ENCODE results near the gene KRT73.
A peak's percentile ranks its signal among the peaks of the same experiment; 100 is the strongest.
"Not testable (repeated sequence)": the region's sequence is repeated elsewhere in the genome, so short reads cannot be mapped to it uniquely, and the experiment has no call there.

Gene KRT73

DNA sequence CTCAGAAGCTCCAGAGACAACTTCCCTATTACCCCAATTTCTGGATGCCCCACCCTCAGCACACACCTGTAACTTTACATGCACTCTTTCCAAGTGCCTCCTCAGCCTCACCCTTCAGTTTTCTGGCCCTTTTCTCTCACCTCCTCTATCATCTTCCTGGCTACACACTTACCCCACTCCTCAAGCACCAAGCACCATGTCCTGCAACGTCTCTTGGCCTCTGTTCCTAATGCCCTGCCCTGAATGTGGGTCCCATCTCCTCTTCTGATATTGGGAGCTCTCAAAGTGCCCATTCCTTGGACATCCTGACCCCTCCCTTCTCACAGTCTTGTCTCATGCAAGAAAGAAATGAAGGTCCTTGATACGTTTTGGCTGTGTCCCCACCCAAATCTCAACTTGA, 18.3 kb downstream of the KRT73 start:
- DNase-seq = no peak

DNA sequence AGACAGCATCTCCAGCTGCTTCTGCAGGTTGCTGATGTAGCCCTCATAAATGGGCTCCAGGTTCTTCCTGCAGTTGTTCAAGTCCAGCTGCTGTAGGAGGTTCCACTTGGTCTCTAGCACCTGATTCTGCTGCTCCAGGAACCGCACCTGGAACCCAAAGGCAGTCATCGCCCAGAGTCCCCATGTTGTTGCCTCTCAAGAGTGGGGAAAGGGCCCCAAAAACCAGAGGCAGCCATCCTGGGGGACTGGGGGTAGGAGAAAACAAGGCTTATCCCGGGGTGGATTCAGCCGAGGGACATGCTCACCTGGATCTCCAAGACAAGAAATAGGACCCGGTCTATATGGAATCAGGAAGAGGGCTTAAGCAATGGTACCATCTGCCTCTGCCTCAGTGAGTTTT, 19.4 kb downstream of the KRT73 start:
- DNase-seq = no peak

DNA sequence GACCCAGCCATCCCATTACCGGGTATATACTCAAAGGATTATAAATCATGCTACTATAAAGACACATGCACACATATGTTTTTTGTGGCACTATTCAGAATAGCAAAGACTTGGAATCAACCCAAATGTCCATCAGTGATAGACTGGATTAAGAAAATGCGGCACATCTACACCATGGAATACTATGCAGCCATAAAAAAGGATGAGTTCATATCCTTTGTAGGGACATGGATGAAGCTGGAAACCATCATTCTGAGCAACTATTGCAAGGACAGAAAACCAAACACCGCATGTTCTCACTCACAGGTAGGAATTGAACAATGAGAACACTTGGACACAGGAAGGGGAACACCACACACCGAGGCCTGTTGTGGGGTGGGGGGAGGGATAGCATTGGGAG, 24.1 kb downstream of the KRT73 start:
- not testable (repeated sequence) for DNase-seq

DNA sequence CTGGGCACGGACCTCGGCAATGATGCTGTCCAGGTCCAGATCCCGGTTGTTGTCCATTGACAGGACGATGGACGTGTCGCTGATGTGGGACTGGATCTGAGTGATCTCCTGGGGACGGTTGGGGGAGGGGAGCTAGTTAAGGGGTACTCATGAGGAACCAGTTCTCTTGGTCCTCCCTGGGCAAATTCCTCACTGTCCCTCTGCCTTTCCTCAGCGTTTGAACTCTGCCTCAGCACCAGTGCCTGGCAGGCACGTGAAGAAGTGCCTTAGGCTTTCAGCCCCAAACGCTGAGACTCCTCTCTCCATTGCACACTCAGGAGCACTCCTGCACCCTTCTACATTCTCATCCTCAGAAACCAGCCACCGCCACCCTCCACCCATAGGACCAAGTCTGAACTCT, 26.8 kb downstream of the KRT73 start:
- no peak for DNase-seq

DNA sequence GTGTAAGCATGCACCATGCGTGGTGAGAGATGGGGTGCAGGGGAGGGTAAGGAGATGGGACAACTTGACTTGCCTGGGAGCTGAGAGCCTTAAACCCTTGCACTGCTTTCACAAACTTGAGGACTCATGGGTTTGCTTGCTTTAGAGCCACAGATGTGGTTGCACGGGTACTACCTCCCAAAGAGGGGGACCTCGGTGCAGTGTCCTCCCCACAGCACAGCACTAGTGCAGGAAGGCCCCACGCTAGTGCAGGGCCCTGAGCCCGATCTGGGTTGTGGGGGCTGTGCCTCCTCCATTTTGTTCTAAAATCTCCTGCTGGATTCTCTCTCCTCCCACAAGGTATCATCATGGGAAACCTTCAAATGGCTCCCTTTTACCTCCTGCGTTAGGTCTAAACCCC, 28.3 kb downstream of the KRT73 start:
- no peak for DNase-seq

DNA sequence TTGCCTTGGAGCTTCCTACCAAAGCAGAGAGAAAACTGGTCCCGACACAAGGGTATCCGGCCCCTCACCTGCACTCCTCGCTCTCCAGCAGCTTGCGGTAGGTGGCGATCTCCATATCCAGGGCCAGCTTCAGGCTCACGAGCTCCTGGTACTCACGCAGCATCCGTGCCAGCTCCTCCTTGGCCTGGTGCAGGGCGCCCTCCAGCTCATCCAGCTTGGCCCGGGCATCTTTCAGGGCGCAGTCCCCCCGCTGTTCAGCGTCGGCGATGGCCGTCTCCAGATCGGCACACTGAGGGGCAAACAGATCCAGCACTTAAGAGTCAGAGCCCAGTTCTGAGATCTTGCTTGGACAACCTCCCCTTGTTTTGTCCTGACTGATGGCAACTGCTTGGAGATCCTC, 30.8 kb downstream of the KRT73 start:
- DNase-seq = no peak

DNA sequence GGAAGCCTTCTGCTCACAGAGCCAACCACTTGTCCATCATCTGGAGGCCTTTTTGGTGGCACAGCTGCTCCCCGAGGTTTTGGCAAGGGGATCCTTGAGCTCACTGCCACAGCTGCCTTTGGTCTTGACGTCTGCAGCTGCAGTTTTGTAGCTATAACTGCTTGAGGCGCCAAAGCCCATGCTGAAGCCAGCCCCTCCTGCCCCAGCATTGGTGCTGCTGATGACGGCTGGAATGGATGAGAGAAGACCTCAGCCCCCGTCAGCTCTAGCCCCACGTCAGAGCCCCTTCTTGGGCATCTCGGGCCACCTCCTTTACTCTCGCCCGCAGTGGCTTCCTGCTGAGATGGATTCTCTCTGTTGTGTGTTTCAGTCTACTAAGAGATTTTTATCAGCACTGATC, 32.4 kb downstream of the KRT73 start:
- peak; percentile 65 to 95 (median 76) for DNase-seq

DNA sequence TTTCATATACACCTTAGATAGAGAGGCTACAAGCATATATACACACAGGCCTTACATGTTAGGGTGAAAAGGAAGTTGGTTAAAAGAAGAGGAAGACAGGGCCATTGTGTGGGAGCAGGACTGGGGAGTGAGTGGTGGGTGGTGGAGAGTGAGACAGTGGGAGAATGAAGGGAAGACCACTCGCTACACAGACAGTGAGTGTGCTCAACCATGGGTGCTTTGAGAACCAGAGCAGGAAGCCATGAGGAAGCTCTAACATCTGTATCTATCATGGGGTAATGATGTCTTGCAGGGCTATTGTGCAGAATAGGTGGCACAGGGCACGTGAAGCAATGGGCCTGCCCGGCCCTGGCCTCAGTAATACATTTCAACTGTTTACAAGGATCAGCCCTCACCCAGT, 33.3 kb downstream of the KRT73 start:
- DNase-seq = no peak

DNA sequence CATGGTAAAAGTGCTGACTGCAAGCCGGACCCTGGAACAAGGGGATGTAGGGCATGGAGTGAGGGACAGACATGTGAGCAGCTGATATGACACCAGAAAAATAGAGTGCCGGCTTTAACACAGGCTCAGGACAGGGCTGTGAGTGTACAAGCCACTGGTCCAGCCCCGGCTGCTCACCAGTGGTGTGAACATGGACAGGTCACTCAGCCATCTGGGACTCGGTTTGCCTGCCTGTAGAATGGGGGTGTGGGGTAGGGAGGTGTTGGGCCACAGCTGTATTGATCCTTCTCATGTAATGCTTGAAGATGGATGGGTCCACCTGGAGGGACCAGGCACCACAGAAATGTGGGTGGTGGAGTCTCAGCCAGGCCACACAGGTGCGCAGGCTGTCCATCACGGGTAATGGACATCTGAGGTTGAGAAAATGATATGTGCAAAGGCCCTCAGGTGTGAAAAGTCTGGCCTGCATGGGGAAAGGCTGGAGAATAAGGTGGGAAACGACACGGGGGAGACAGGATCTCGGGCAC, 34.1 kb downstream of the KRT73 start:
- DNase-seq = no peak

DNA sequence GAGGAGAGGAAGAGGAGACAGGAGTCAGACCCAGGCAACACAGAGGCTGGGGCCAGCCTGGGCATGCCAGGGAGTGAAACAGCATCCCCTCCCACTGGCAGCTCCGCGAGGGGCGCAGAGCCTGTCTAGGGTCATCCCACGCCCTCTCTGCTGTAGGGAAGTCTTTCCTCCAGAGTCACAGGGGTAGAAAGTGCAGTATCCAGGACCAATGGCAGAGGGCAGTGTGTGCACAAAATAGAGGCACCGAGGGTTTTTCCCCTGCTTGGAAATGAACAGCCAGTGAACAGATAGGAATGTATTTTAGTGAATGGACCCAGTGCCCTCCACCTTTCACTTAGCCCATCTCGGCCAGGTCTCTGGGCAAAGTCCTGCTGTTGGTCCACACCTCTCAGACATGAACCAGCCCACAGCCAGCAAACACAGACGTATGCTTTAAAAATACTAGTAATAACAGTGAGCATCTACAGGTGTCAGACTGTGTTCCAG, 35.3 kb downstream of the KRT73 start:
- peak; percentile 46 to 84 (median 60) for DNase-seq

DNA sequence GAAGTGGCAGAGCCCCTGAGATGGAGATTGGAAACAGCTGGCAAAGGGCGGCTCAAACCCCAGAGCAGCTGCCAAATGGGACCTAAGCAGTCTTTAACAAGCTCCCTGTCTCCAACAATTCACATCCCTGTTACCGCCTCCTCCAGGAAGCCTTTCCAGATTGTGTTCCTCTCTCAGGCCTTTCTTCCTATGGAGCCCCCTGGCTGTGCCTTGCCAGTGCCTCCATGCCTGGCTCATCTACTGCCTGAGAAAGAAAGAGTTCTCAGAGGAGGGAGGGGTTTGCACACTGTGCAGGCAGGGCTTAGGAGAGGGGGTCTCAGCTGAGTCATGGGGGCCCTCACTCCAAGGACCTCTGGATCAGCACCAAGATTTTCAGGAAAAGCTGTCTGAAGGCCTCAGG, 35.9 kb downstream of the KRT73 start:
- no peak for DNase-seq

DNA sequence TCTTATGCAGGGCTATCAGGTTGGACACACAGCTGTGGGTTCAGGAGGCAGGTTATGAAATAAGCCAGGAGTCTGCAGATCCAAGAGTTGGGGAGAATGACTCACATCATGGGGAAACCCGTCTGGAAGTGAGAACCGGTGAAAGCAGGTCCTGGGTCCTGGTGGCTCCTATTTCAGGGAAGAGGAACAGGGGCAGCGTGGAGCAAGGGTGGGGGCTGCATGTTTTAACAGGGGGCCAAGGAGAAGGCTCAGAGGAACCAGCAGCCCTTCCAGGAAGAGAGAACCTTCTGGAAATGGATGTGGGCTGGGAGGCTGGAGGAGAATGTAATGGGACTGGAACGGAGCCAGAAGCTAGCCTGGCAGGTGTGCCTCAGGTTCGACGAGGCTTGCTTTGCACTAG, 36.9 kb downstream of the KRT73 start:
- DNase-seq = no peak

DNA sequence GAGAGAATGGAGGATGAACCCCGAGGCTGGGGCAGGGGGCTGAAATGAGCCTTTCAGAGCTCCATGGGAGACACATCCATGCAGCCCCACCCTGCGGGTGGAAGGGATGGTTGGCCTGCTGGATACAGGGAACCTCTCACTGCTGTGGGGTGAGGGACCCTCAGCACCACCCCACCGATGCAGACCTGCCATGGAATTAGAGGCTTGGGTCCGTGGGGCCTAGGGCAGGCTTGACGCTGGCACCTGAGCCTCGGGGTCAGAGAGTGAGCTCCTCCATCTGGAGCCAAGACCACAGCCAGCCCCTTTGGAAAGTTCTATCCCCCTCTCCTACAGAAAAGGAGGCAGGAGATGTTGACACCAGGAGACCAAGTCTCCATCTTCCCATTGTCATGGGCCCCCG, 37.3 kb downstream of the KRT73 start:
- no peak for DNase-seq

DNA sequence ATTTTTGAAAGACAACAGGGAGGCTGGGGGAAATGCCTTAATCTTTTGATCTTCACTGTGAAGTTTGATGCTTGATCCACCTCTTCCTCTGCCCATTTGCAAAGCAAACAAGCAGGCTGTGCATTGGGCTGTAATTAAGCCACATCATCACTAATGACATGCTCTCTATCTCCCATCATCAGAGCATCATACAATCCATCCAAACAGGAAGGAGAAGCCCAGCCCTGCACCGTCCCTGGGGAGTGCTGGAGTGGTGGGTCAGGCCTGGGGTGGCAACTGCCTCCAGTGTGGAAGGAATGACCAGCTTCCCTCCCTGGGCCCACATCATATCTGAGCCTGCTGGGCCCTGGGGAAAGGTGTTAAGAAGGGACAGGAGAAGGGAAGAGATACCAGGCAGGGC, 37.9 kb downstream of the KRT73 start:
- no peak for DNase-seq

DNA sequence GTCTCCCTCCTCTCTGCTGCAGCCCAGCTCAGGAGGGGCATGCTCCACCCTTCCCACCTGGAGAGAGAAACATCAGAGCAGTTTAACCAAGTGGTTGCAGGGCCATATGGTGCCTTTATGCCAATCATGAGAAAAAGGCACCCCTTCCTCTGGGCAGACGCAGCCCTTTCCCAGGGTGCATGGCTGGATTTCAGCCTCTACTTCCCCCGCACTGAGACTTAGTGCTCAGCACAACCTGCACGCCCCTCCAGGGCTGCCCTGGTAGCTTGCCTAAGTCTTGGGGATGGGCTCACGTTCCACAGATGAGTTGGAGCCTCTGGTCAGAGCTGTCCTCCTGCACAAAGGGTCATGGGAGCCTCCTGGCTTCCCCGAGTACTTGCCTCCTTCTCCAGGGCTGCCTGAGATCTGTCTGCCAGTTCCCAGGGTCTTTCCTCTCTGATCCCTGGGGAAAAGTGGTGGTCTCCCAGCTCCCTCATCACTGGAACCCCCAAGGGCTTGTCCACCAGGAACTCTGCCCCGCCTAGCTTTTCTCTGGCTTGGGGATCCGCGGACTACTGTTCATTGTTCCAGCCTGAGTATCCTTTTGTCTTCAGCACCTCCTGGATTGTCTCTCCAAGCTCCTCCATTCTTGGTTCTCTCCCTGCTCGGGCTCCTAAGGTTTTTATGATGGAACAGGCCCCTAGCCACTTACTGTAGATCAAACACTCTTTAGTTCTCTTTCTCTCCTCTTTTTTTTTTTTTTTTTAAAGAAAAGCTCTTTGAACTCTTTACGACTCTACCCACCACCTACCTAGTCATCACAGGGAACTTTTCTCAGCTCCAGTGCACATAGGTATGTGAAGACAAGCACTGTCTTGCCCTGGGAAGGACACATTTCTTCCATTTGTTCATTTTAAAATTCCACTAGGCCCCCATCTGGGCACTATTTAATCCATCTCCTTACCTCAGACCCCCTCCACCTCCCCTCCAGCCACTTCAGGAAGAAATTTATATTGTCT, 38.6 kb downstream of the KRT73 start:
- DNase-seq = peak in 1 of 6 experiments; percentile 10

DNA sequence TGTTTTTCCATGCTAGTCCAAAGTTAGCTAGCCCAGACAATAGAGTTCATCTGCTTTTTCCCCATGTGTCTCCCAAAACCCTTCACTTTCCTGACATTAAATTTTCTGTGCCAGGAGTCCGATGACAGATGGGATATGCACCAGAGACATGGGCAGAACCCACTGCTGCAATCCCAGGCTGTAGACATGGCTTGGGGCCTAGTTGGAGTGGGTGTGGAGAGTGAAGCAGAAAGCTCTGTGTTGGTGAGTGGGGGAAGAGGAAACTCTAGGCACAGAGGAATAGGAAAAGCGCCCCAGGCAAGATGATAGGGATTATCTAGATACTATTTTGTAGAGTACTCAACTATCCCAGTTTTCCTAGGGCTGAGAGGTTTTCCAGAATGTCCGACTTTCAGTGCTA, 39.9 kb downstream of the KRT73 start:
- no peak for DNase-seq

DNA sequence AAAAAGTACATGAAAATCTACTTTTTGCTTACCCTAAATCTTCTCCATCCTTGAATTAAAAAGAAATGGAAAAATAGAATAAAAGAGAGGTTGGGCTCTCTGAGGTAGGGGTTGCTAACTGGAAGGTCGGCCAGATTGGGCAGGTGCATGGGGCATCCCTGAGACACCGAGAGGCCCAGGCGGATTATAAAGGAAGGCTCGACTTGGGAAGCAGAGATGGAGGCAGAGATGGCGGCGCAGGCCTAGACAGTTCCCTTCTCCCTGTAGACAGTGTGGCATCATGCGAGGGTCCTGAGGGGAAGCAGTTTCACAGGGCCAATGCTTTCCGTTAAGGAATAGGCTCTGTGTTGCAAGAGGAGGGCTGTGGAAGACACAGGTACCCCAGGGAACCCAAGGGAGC, 41.0 kb downstream of the KRT73 start:
- DNase-seq = no peak

DNA sequence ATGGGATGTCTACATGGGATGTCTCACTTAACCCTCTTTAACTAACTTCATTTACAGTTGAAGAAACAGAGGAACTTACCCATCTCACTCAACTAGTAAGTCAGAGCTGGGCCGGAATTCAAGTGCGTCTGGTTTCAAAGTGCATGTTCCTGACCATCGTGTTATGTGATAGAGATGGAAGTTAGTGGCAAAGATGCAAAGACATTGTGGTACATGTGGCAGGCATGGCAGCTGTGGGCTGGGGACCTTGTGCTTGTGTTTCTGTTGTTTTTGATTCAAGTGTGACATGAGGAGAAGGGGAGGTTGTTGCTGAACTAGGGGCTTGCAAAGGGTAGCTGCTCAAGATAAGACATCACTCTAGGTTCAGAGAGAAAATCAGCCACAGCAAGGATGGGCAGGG, 42.4 kb downstream of the KRT73 start:
- no peak for DNase-seq

DNA sequence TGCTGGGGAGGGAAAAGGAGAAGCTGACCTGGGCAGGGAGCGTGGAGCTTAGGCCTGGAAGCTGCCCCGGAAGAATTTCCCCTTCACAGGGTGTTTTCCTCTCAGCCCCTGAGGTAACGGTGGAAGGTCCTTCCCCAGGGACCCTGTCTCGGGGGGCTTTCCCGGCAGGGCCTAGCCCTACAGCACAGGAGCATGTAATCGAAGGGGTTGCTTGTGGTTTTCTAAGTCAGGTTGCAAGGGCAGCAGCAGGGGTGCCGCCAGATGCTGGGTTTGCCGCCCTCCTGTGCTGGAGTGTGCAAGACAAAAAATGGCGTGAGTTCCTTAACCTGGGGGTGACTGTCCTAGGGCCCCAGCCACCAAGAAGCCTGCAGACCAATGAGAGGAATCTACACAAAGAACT, 43.1 kb downstream of the KRT73 start:
- no peak for DNase-seq

DNA sequence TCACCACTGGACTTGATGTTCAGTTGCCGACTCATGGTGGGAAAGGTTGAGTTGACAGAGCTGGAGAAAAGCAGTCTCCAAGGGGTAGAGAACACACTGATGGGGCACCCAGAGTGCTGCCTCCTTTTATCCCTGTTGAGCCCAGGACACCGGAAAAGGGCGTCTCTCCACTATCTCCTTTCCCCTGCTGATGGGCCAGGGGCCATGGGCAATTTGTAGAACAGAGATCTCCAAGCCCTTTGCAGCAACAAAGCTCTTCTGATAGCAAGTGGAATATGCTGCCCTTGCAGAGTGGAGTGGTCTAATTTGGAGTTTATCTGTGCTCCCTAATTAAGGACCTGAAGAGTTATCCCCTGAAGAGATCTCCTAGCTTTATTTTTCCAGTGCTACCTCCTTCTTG, 44.6 kb downstream of the KRT73 start, which contains the start of gene KRT74:
KRT74 (minus strand) TSS at position 101 of the 400 bp plus-strand sequence; CDS start at position 35, 66 bp downstream.
- no peak for DNase-seq

DNA sequence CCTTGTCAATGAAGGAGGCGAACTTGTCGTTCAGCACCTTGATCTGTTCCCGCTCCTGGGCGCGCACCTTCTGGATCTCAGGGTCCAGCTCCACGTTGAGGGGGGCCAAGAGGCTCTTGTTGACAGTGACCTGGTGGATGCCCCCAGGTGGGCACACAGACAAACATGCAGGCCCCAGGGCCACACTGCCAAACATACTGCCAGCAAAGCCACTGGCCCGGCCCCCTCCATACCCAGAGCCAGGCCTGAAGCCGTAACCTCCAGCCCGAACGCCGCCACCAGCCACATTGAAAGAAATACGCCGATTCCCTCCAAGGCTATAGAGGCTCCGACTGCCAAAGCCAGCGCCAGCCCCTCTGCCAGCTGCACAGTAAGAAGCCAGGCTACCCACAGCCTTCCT, 45.1 kb downstream of the KRT73 start:
- no peak for DNase-seq

DNA sequence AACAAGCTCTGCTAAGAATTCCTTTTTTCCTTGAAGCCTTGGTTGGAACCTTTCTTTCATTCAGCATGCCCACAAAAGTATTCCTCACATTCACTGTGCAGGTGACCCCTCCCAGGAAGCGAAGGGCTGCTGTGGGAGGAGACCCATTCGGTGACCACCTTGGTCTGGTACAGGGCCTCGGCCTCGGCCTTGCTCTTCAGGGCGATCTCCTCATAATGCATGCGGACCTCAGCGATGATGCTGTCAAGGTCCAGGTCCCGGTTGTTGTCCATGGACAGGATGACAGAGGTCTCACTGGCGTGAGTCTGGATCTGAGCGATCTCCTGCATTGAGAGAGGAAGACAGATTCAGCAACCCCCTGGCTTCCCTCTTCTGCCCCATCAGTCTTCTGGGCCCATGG, 47.8 kb downstream of the KRT73 start:
- DNase-seq = no peak

DNA sequence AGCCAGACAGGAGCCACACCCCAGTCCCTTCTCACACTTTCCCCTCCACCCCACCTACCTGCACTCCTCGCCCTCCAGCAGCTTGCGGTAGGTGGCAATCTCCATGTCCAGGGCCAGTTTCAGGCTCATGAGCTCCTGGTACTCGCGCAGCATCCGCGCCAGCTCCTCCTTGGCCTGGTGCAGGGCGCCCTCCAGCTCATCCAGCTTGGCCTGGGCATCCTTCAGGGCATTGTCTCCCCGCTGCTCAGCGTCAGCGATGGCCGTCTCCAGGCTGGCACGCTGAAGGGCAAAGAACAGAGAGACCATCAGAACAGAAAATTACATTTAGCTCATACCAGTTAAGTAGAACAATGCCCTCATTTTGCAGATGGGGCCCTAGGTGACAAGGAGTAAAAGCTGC, 50.2 kb downstream of the KRT73 start:
- DNase-seq = no peak

DNA sequence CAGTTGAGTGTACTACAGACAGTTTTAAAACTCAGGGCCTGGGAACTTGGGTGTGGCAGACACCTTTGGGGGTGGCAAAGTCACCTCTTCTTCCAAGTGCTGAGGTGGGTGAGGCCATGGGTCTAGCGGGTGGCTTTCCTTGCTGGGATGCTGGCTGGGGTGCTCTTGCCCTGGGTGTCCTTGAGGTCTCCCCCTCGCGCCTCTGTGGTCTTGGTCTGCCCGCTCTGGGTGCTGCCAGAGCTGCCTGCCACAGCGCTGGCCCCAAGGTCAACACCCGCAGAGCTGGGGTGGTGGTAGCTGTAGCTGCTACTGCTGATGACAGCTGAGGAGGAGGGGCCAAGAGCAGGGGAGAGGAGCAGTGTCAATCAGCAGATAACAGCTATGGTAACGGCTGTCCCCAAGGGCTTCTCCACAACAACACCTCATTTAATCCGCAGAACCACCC, 51.5 kb downstream of the KRT73 start:
- no peak for DNase-seq
